Measurements from ENCODE around the gene DTWD1.

- no peak for TF ChIP-seq EZH2phosphoT487 (IDR thresholded peaks at IDR 0.05; ENCODE audit: insufficient read depth, low read depth)
- no peak for TF ChIP-seq EZH2 (IDR thresholded peaks at IDR 0.05; ENCODE audit: insufficient read depth, poor library complexity, severe bottlenecking)
Observed at GRCh38 chr15:49645277-49645676, 24.4 kb downstream of the DTWD1 start.
